Thoracic aorta (tissue), 2 donors: Measurements from ENCODE around the gene POLR2E. TPM values are rescaled to one million over a fixed set of nuclear protein-coding genes. Genes with fewer than 3 reads are reported as not detected.

ENCODE experiments used
- ATAC-seq: fragments of 150-250 bp; one replicate; pipeline ENCODE4 v1.8.0; 2017; ENCODE audit warnings: low read depth; ENCODE audit not compliant: insufficient number of reproducible peaks, low FRiP score
- DNase-seq: peaks from one replicate; pipeline ENCODE4 v3.0.0-alpha.2; 2020; ENCODE audit warnings: low spot score
- H3K27ac ChIP-seq, 2 donors: fragments of 200-600 bp; sonication (generic); 1 replicate in 1 of 2; 2 replicates in 1 of 2; pipeline ENCODE4 v1.5.1; 2016; ENCODE audit warnings: mild to moderate bottlenecking in 2 of 2, moderate library complexity in 2 of 2
- H3K27me3 ChIP-seq: fragments of 200-600 bp; sonication (generic); replicated peaks from 2 replicates; pipeline ENCODE4 v1.6.0; 2016; ENCODE audit warnings: mild to moderate bottlenecking; ENCODE audit not compliant: insufficient read depth
- H3K36me3 ChIP-seq: fragments of 200-600 bp; sonication (generic); one replicate; pipeline ENCODE4 v1.5.1; 2016
- H3K4me1 ChIP-seq, 2 donors: fragments of 200-600 bp; sonication (generic); 1 replicate in 1 of 2; 2 replicates in 1 of 2; pipeline versions ENCODE4 v1.5.1 to v1.6.0; 2016; ENCODE audit warnings: low read depth in 2 of 2, mild to moderate bottlenecking in 1 of 2; ENCODE audit not compliant: control insufficient read depth in 1 of 2
- H3K4me3 ChIP-seq: fragments of 200-600 bp; sonication (generic); 2 replicates; pipeline ENCODE4 v1.5.1; 2016; ENCODE audit warnings: mild to moderate bottlenecking
- H3K9me3 ChIP-seq: fragments of 200-600 bp; sonication (generic); 2 replicates; pipeline ENCODE4 v1.5.1; 2016
- CTCF ChIP-seq: fragments of 200-600 bp; sonication (generic); IDR thresholded peaks from one replicate; pipeline ENCODE4 v1.5.1; 2019; ENCODE audit warnings: antibody characterized with exemption
- total RNA-seq, 2 donors: library from RNA; depleted of rRNA; stranded (reverse); fragments of >200 nt; gene quantifications; one replicate each; pipeline versions ENCODE4 v1.1.0 to v1.2.3, GENCODE V29; 2016

The POLR2E gene
- total RNA-seq, 2 donors from 2014 or later, result 129 to 149 TPM

GRCh38 chr19:1057176-1057855, 37.9 kb downstream of the POLR2E start:
- no peak for ATAC-seq
- Histone ChIP-seq H3K9me3 (peaks cover 30% of the 10 kb centered on the region), H3K4me1 (no peaks in the 10 kb centered on the region)

DNA sequence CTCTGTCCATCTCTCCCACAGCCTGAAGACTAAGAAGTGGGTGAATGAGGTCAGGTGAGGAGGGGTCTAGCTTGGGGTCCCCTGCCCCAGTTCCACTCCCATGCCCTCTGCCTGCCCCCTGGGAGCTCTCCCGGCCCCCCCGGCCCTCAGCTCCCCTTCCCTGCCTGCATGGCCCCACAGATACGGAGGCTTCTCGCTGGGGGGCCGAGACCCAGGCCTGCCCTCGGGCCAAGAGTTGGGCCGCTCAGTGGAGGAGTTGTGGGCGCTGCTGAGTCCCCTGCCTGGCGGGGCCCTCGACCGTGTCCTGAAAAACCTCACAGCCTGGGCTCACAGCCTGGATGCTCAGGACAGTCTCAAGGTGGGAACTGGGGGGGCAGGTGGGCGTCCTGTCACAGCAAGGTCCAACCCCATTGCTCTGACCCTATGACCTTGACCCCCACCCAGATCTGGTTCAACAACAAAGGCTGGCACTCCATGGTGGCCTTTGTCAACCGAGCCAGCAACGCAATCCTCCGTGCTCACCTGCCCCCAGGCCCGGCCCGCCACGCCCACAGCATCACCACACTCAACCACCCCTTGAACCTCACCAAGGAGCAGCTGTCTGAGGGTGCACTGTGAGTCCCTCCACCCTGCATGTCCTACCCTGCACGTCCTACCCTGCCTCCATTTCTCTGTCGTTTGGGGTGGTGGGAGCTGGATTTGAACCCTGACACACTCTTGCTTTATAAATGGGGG, 39.1 kb downstream of the POLR2E start:
- Histone ChIP-seq H3K27me3 (no peaks in the 10 kb centered on the region), H3K9me3 (peaks cover 30% of the 10 kb centered on the region)

More at GRCh38 chr19:1057176-1057855, 37.9 kb downstream of the POLR2E start:
- Histone ChIP-seq H3K27me3 (no peaks in the 10 kb centered on the region), H3K27ac (no peak overlapping the region), H3K36me3 (no peaks in the 10 kb centered on the region), H3K4me3 (no peak overlapping the region)
- TF ChIP-seq CTCF, result no peak
- DNase-seq, result no peak

DNA sequence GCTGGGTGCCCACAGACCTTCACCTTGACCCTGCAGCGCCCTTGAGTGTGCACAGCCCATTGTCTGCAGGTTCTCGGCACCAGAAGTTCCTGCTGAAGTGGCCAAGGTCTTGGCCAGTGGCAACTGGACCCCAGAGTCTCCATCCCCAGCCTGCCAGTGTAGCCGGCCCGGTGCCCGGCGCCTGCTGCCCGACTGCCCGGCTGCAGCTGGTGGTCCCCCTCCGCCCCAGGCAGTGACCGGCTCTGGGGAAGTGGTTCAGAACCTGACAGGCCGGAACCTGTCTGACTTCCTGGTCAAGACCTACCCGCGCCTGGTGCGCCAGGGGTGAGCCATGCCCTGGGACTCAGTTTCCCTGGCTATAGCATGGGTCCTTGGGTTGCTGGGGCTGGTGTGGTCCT, 40.1 kb downstream of the POLR2E start:
- no peaks in the 10 kb centered on the region for H3K27me3 ChIP-seq
- H3K4me3 ChIP-seq, result no peak overlapping the region
- no peaks in the 10 kb centered on the region for H3K4me1 ChIP-seq
- no peak for TF ChIP-seq CTCF
- ATAC-seq (no peak), DNase-seq (no peak)
- H3K36me3 ChIP-seq, result no peaks in the 10 kb centered on the region
- no peak overlapping the region for H3K27ac ChIP-seq
- H3K9me3 ChIP-seq, result peaks cover 30% of the 10 kb centered on the region

More for the DNA sequence above, 39.1 kb downstream of the POLR2E start:
- ATAC-seq, result no peak
- TF ChIP-seq CTCF, result no peak
- H3K27ac ChIP-seq, result no peak overlapping the region
- no peaks in the 10 kb centered on the region for H3K4me1 ChIP-seq
- no peaks in the 10 kb centered on the region for H3K36me3 ChIP-seq
- H3K4me3 ChIP-seq, result no peak overlapping the region
- DNase-seq, result no peak

- ATAC-seq, result no peak
- Histone ChIP-seq H3K4me3 (no peak overlapping the region), H3K9me3 (peaks cover 30% of the 10 kb centered on the region), H3K4me1 (no peaks in the 10 kb centered on the region), H3K27me3 (no peaks in the 10 kb centered on the region), H3K27ac (no peak overlapping the region), H3K36me3 (no peaks in the 10 kb centered on the region)
- no peak for DNase-seq
- no peak for TF ChIP-seq CTCF
These were observed 40.8 kb downstream of the POLR2E start for GRCh38 chr19:1054102-1055027.
